Fibroblast of pulmonary artery (primary cell): Measurements from ENCODE around the gene CLSTN2.

Source experiments
- DNase-seq: peaks from one replicate; pipeline ENCODE4 v3.0.0-alpha.2; 2010; ENCODE audit warnings: low read depth
- H3K4me3 ChIP-seq: replicated peaks from 2 replicates; pipeline ENCODE4 v1.5.1; 2011; ENCODE audit warnings: low read depth, mild to moderate bottlenecking, control low read depth, low read length, moderate library complexity
- TF ChIP-seq, protein P1 (sequence below): IDR thresholded peaks from 2 replicates; pipeline ENCODE4 v1.5.1; 2011; ENCODE audit warnings: mild to moderate bottlenecking, control low read depth, low read length, inconsistent platforms; ENCODE audit errors: missing control alignments

CLSTN2 gene

DNA sequence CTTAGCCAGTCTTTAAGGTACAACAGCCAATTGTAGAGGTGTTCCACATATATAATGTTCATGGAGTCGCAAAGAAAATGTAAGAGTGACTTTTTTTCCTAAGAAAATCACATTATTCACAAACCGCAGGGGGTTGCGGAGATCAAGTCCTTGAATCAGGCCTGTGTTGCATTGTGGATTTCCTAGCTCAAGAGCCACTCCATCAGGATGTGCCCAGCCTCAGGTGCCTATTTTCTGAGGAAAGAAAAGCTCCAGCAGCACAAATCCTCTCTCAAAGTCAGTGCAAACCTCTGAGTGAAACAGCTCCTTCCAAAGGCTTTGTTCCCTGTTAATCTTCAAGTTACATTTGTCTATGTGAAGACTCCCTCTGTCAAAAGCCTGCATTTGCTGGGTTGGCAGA, 349.4 kb downstream of the CLSTN2 start:
- no peak for DNase-seq
- TF ChIP-seq, protein P1, sequence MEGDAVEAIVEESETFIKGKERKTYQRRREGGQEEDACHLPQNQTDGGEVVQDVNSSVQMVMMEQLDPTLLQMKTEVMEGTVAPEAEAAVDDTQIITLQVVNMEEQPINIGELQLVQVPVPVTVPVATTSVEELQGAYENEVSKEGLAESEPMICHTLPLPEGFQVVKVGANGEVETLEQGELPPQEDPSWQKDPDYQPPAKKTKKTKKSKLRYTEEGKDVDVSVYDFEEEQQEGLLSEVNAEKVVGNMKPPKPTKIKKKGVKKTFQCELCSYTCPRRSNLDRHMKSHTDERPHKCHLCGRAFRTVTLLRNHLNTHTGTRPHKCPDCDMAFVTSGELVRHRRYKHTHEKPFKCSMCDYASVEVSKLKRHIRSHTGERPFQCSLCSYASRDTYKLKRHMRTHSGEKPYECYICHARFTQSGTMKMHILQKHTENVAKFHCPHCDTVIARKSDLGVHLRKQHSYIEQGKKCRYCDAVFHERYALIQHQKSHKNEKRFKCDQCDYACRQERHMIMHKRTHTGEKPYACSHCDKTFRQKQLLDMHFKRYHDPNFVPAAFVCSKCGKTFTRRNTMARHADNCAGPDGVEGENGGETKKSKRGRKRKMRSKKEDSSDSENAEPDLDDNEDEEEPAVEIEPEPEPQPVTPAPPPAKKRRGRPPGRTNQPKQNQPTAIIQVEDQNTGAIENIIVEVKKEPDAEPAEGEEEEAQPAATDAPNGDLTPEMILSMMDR, result no peak
- H3K4me3 ChIP-seq, result no peak overlapping the region

DNA sequence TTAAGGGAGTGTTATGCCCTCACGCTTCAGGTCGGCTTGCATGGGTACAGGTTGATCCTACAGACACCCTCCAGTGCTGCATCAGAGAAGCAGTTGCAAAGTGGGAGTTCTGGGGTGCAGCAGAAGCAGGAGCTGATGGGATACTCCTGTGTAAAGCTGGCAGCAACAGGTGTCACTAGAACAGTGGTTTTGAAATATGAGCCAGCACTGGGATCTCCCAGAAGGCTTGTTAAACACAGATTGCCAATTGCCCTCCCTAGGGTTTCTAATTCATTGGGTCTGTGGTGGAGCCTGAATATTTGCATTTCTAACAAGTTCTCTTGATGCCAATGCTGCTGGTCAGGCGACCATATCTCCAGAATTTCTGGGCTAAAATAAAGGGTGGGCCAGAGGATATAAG, 350.4 kb downstream of the CLSTN2 start:
- no peak overlapping the region for H3K4me3 ChIP-seq
- no peak for DNase-seq
- TF ChIP-seq, protein P1, result no peak

DNA sequence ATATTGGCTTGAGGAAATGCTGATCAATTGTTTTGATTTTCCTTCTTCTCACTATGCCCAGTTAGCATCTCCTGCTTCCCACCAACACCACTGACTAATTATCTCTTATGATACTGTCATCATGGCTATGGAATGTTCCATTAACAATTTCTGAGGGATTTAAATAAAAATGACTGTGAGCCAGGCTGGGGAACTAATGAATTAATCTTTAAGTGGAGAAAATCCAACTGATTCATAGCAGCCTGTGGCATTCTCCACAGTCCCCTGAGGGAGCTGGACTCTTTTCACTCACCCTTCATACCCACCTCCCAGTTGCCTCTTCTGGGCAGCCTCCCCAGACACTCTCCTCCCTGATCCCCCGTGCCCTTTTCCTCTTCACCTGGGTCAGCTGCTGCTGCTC, 353.6 kb downstream of the CLSTN2 start:
- TF ChIP-seq, protein P1, result no peak
- H3K4me3 ChIP-seq, result no peak overlapping the region
- DNase-seq, result no peak

DNA sequence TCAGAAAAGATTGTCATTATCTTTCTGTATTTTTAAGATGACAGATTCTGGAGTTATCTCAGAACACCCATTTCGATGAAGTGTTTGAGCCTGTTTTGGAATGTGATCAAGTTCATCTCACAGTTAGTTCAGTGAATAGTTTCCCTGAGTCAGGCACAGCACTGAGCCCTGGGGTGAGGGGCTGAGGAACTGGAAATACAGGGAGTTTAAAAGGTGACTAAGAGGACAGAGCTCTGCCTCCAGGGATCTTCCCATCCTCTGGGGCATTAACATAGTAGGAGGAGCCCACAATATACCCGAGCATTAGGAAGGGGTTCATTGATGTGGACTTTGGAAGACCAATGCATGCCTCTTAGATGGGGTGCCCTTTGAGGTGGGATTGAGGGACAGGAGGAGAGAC, 355.1 kb downstream of the CLSTN2 start:
- H3K4me3 ChIP-seq, result no peak overlapping the region
- DNase-seq, result no peak
- TF ChIP-seq, protein P1, result no peak

DNA sequence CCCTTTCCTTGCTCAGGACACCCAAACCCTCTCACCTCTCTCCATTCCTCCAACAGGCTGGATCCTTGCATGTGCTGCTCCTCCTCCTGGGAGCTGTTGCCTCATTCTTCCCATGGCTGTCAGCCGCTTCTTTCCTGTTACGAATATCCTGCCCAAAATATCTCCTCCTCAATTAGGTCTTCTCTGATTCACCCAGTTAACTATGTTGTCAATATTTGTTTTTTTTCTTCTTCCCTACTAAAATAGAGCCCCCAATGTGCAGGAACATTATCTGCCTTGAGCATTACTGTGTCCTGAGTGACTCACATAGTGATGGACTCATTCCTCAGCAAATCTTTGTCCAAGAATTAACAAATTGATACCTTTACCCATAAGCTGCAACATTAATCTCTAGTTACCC, 357.2 kb downstream of the CLSTN2 start:
- TF ChIP-seq, protein P1, result no peak
- no peak overlapping the region for H3K4me3 ChIP-seq
- peak; percentile 31 for DNase-seq

DNA sequence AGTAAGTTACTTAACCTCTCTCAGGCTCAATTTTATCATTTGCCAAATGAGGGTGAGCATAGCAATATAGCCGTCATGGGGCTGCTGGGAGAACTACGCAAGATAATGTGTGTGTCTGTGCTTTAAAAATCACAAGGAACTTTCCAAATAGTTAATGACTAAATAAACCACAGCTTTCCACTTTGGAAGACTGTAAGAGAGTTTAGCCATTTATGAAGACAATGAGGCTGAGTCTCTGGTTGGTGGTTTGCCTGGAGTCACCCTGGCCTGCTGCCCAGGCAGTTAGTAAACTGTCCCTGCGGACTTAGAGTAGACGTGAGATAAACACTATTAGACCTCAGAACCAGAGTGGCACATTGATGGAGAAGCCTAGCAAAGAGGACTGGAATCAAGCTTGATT, 357.7 kb downstream of the CLSTN2 start:
- TF ChIP-seq, protein P1, result no peak
- H3K4me3 ChIP-seq, result no peak overlapping the region
- DNase-seq, result peak; percentile 75

DNA sequence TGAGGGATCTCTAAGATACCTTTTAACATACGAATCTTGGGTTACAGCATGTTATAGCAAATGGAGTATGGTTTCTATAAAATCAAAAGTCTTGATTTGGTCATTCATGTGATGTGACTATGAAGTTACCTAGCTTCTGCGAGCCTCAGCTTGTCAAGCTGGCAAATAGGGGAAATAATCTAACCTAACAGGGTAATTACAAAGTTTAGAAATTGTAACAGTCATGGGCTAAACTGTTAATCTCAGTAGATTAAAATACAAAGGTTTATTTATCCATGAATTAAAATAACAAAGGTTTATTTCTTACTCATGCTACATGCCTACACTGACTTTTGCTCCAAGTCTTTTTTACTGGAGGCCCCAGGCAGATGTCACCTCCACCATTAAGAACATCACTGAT, 359.1 kb downstream of the CLSTN2 start:
- DNase-seq, result no peak
- TF ChIP-seq, protein P1, result no peak

More for the DNA sequence above, 359.1 kb downstream of the CLSTN2 start:
- H3K4me3 ChIP-seq, result no peak overlapping the region
